Stimulated activated naive CD4-positive, alpha-beta T cell (primary cell): Measurements from ENCODE around the gene NTSR1.
A peak's percentile ranks its signal among the peaks of the same experiment; 100 is the strongest.

Experiments
- DNase-seq, 6 experiments: peaks; one replicate each; lab custom pipeline; 2025; lab: John Stamatoyannopoulos, UW

Gene NTSR1

GRCh38 chr20:62787321-62787720 is 78.7 kb downstream of the NTSR1 start:
- DNase-seq: no peak

DNA sequence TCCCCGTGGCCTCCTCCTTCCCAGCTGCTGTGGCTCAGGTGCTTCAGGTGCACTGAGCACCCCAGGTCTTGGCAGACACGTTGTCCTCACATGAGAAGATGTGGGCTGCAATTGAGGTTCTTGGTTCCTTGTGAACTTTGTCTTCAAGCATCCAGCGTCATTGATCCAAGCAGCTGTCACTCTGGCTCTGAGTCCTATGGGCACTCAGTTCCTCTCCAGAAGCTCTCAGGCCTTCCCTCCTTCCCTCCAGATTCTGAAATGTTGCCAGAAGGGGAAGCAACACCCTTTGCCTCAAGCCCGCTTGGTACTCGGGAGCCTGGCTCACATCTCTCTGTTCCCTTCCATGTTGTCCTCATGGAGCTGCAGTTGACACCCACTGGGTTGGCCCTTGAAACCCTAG is 79.2 kb downstream of the NTSR1 start:
- DNase-seq: no peak

DNA sequence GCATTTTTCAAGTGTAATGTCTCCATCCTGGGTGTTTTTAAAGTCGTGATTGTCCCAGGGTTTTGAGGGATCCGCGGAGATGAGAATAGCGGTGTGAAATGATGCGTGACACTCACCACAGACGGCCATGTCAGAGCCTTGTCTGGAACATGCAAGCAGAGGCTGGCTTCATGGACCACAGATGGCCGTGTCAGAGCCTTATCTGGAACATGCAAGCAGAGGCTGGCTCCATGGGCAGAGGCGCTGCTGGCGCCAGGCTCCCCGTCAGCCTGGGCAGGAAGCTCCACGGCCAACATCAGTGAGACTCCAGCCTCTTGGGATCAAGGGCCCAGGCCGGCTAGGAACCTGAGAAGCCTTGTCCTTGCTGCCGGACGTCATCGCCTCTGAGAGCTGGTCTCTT is 80.0 kb downstream of the NTSR1 start:
- DNase-seq: no peak

DNA sequence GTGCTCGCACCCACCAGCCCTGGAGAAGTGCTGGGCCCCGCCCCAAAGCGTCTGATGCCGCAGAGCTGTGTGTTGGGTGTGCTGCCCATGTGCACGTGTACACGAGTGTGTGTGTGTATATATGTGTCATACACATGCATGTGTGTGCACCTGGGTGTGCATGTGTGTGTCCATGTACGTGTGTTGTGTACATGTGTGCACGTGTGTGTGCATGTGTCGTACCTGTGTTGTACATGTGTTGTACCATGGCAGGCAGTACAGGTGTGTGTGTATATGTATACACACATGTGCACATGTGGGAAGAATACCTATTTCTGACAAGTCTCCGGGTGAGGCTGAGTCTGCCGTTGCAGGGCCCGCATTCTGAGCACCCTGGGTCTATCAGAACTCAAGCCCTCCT is 81.4 kb downstream of the NTSR1 start:
- no peak for DNase-seq

GRCh38 chr20:62791301-62792181 is 82.9 kb downstream of the NTSR1 start:
- peak; percentile 11 to 72 (median 59) for DNase-seq

DNA sequence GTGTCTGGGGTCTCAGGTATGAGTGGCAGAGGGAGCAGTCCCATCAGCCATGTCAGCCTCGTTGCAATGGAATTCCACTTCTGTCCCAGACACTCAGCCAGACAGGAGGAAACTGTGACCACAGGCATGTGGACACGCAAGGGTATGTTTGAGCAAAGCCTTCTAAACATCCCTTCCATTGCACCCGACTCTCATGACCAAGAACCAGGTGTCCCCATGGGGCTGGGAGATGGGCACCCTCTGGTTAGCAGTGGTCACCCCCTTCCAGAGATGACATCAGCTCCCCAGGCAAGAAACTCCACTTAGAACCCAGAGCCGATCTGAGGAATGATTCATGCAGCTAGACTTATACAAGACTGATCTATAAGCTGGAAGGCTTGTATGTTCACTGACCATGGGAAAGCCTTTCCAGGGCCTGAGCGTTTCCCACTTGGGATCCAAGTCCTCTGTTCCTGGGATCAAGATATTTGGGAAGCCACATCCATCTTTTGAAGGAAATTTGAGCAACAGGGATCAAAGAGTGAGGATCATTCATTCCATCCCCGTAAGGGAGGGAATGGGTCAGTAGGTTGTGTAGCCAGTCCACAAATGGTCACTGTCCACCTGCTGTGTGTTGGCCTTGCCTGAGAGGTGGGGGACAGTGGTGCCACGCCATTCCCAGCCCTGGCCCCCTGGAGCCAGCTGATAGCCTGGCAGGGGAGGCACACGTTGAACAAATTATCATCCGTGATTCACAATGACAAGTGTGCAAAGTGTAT is 83.7 kb downstream of the NTSR1 start:
- DNase-seq: no peak

GRCh38 chr20:62792940-62793756 is 84.5 kb downstream of the NTSR1 start:
- peak in 2 of 6 experiments; percentile 19 to 20 for DNase-seq

- no peak for DNase-seq
Measured at GRCh38 chr20:62793757-62794006, 85.0 kb downstream of the NTSR1 start.

DNA sequence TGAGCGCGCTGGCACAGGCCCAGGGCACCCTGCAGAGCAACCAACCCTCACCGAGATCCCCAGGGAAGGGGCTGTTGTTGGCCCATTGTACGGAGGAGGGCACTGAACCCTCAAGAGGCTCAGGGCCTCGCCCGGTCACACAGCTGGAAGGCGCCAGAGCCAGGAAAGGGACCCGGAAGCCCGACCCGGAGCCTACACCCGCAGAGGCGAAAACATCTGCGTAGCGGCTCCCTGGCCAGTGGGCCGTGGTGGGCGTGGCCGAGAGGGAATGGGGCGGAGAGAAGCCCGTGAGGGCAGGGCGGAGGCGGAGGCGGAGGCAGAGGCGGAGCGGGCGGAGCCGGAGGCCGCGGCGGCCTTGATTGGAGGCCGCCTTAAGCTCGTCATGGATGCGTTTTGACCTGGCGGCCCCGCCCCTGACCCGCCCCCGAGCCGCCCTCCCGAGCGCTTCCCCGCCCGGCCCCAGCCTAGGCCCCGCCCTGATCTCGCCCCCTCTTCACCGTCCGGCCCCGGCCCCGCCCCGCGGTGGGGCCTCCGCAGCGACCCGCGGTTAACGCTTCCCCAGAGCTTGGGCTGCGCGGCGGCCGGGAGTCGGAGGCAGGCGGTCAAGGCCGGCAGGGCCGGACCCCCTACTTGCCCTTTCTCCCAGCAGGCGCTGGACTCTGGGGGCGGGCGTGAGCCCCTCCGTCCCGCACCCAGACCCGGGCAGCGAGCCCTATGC is 85.5 kb downstream of the NTSR1 start:
- DNase-seq: peak; percentile 86 to 94 (median 92)

DNA sequence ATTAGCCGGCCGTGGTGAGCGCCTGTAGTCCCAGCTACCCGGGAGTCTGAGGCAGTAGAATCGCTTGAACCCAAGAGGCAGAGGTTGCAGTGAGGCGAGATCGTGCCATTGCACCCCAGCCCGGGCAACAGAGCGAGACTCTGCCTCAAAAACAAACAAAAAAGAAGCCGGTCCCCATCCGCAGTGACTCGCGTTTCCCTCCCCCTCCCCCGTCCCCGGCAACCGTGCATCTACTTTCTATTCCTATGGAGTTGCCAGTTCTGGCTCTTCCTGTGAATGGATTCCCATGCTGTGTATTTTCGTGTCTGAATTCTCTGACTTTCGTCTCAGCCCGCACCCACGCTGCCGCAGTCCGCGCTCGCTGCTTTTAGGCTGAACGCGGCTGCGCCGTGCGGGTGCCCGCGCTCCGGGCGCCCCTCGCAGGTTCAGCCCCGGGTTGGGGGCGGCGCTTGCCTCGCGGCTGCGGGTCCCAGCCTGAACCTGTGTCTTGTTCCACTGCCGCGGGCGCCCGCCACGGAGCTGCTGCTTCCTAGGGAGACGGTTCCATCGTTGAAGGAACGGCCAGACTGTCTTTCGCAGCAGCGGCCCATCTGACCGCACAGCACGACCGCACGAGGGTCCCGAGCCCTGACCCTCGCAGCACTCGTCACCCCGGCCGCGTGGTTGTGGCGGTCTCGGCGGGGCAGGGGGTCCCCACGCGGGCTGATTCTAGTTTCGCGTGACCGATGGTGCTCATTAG is 86.6 kb downstream of the NTSR1 start:
- peak; percentile 53 to 76 (median 68) for DNase-seq

DNA sequence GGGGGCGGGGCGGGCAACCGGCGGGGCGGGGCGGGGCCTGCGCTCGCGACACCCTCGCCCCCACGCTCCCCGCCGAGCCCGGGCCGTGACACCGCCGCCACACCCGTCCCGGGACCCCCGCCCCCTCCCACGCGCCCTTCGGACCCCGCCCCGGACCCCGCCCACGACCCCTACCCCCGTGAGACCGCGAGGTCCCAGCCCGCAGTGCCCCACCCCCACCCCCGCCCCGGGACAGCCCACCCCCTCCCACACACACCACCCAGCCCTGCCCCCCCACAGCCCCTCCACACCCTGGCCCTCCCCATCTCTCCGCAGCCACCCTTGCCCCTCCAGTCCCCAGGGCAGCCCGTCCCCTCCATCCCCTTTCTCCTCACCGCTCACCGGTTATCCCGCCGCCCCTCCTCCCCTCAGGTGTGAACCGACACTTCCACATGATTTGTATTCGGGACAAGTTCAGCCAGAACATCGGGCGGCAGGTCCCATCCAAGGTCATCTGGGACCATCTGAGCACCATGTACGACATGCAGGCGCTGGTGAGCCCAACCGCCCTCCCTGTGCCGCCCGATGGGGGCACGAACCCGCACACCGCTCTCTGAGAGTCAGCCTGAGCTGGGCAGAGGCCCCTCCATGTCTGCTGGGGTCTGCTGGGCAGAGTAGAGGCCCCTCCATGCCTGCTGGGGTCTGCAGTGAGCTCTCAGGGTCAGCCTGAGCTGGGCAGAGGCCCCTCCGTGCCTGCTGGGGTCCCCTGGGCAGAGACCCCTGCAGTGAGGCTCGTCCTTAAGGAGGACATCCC is 88.3 kb downstream of the NTSR1 start:
- DNase-seq: no peak

DNA sequence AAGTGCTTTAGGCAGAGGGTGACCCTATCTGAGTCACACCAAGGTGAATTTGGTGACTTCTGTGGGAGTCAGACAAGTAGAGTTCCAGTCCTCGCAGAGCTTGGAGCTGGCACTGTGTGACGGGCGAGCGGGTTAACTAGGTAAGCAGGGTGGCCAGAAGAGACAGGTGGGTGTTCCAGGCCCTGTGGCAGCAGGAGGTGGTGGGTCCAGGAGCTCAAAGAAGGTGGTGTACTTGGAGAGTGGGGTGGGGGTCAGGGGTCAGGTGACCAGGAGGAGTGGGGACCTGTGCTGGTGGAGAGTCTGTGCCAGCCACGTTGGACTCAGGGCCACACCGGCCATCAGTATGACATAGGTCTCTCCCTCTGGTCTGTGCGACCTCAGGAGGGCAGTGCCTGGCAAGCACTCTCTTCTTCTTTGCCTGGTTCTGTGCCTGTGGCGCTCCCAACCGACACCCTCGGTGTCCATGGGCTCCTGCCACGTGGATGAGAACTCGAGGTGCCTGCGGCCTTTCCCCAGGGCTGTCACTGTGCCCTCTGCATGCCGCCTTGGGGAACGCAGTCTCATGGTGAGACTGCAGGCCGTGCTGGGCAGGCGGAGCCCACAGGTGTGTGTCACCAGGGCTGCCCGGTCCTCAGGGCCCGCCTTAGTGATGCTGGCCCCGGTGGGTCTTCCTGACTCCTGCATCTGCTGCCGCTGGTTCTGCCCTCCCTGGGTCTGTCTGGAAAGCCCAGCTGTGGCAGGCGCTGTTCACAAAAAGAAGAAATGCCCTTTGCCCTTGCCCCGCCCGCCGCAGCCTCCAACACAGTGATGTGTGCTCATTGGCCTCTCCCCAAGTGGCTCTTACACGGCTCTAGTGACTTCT is 89.3 kb downstream of the NTSR1 start:
- DNase-seq: no peak

DNA sequence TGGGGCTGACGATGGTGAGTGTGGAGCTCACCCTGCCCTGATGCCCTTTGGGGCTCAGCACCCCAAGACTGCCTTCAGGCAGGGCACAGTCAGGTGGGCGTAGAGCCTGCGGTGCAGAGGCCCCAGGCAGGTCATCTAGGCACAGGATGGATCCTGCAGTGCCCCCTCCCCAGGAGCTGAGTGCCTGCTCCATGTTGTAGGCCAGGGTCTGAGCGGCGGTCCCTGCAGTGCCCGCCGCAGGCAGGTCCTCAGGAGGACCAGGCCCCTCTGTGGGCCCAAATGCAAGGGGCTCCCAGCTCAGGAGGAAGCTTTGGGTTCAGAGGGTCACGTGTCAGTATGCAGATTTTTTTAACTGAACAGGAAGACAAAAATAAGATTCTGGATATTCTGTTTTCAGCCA is 90.4 kb downstream of the NTSR1 start:
- no peak for DNase-seq

- DNase-seq: no peak
Measured at GRCh38 chr20:62799459-62799858, 90.8 kb downstream of the NTSR1 start.

GRCh38 chr20:62799873-62800272 is 91.2 kb downstream of the NTSR1 start:
- no peak for DNase-seq

- DNase-seq: no peak
Measured at GRCh38 chr20:62800314-62801259, 92.0 kb downstream of the NTSR1 start.

DNA sequence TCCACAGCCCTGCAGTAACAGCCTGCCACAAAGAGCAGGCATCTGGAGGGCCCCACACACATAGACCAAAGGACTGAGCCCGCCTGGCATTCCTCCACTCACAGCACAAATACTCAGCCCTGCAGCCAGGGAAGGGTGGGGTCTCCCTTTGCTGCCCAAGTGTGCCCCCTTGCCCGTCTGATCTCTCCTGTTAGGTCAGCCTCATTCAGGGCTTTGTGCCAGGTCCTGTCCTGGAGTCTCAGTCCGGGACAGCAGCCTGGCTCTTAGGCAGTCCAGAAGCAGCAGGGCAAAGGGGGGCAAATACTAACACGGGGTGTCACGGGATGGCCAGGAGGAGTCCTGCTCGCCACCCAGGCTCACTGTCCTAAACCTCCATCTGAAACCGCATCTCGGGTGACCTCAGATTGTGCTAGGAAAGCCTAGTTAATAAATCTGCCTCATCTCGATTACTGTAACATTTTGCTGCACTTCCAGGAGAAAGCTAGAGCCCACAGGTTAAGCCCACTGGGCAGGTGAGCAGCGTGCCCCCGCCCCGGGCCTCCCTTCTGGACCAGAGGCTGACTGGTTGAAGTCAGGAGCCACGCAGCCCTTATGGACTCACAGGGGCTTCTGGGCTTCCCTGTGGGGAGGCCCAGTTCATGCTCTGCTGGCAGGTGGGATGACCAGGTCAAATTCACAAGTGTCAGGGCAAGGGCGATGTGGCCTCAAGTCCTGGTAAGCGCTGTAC is 92.8 kb downstream of the NTSR1 start:
- DNase-seq: no peak
